Measurements from ENCODE around the gene EIF3F. TPM values are rescaled to one million over a fixed set of nuclear protein-coding genes. Genes with fewer than 3 reads are reported as not detected.

The EIF3F gene
- total RNA-seq, 1 donor from 2014 or later = 319 TPM

DNA sequence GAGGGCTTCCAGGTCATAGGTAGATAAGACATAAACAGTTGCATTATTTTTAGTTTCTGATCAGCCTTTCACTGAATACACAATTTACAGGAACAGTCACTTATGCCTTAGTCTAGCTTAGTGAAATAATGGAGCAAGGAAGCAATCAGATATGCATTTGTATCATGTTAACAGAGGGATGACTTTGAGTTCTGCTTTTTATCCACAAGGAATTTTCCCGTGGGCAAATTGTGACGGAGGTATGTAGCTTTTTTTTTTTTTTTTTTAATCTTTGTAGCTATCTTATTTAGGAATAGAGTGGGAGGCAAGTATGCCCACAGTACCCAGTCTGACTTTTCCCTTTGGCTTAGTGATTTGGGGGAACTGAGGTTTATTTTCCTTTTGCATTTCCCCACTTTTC lies 18.5 kb upstream of the EIF3F start:
- no peaks in the 10 kb centered on the region for H3K36me3 ChIP-seq
- no peak for DNase-seq (ENCODE audit: low spot score in 2 of 2)
- no peak overlapping the region for H3K4me3 ChIP-seq
- TF ChIP-seq, protein P1, sequence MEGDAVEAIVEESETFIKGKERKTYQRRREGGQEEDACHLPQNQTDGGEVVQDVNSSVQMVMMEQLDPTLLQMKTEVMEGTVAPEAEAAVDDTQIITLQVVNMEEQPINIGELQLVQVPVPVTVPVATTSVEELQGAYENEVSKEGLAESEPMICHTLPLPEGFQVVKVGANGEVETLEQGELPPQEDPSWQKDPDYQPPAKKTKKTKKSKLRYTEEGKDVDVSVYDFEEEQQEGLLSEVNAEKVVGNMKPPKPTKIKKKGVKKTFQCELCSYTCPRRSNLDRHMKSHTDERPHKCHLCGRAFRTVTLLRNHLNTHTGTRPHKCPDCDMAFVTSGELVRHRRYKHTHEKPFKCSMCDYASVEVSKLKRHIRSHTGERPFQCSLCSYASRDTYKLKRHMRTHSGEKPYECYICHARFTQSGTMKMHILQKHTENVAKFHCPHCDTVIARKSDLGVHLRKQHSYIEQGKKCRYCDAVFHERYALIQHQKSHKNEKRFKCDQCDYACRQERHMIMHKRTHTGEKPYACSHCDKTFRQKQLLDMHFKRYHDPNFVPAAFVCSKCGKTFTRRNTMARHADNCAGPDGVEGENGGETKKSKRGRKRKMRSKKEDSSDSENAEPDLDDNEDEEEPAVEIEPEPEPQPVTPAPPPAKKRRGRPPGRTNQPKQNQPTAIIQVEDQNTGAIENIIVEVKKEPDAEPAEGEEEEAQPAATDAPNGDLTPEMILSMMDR (IDR thresholded peaks at IDR 0.05) = no peak
- no peaks in the 10 kb centered on the region for H3K4me1 ChIP-seq
- H3K27me3 ChIP-seq = no peaks in the 10 kb centered on the region
- intact Hi-C loops (cut with DNase I) = no loop called here
- no peaks in the 10 kb centered on the region for H3K9me3 ChIP-seq
- no peak overlapping the region for H3K27ac ChIP-seq

DNA sequence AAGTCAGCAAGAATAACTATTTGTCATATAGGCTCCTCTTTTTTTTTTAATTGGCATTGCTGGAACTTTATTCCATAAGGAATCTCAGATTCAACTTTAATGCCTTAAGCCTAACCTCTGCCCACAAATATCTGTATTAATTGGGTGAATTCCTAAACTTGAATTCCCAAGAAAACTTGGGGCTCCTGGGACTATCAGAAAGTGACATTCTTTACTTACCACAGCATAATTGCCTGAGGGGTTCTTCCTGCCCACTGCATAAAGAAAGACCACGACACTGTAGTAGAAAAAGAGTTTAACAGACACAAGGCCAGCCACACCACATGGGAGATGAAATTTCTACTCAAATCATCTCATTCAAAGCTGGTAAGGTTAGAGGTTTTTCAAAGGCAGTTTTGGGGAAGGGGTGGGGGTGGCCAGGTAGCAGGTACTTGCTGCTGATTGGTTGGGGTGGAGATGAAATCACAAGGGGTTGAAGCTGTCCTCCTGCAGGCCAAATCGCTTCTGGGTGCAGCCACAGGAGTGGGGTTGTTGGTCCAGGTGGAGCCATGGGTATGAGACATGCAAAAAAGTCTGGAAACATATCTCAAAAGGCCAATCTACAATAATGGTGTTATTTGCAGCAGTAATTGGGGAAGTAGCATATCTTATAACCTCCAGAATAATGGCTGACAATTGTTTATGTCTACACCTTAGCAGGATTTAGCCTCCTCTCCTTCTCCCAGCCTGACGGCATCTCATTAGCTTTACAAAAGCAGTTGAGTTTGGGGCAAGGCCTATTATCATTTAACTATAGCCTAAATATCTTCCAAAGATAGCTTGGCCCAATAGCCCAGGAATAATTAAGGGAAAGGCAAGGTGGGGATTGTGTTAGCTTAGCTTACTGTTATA lies 17.1 kb upstream of the EIF3F start:
- no peak overlapping the region for H3K4me3 ChIP-seq
- intact Hi-C loops (cut with DNase I) = no loop called here
- H3K27ac ChIP-seq = no peak overlapping the region
- H3K27me3 ChIP-seq = no peaks in the 10 kb centered on the region
- no peaks in the 10 kb centered on the region for H3K36me3 ChIP-seq
- no peaks in the 10 kb centered on the region for H3K4me1 ChIP-seq
- TF ChIP-seq, protein P1 (IDR thresholded peaks at IDR 0.05) = no peak
- H3K9me3 ChIP-seq = no peaks in the 10 kb centered on the region
- no peak for DNase-seq (ENCODE audit: low spot score in 2 of 2)

DNA sequence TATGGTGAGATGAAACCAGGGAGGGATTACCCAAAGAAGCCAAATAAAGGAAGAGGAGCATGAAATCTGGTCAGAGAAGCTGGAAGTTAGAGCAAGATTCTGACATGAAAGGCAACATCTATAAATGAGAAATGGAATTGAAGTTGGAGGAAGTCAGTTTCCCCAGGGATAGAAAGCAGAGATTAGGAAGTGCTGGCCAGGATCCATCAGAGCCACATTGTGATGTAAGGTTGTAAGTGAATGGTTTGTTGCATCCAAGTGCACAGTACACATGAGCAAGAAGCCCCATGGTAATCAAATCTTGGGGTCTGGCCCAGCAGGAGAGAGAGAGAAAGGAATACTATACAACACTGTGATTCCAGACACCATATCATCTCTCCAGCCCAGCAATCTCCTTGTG lies 15.3 kb upstream of the EIF3F start:
- Histone ChIP-seq H3K9me3 (no peaks in the 10 kb centered on the region), H3K4me1 (no peaks in the 10 kb centered on the region), H3K36me3 (no peaks in the 10 kb centered on the region), H3K27me3 (no peaks in the 10 kb centered on the region), H3K4me3 (no peak overlapping the region), H3K27ac (no peak overlapping the region)
- TF ChIP-seq, protein P1 (IDR thresholded peaks at IDR 0.05) = no peak
- intact Hi-C loops (cut with DNase I) = no loop called here
- no peak for DNase-seq (ENCODE audit: low spot score in 2 of 2)

DNA sequence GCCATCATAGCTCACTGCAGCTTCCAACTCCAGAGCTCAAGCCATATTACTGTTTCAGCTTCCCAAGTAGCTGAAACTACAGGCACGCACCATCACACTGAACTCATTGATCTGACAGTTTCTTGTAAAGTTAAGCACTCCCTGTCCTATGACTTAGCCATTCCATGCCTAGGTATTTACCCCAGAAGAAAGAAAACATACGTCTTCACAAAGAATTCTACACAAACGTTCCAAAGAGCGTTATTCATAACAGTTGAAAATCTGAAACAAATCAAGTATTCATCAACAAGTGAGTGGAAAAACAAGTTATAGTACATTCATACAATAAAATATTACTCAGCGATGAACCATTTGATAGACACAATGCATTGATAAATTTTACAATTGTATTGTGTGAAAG lies 14.1 kb upstream of the EIF3F start:
- Histone ChIP-seq H3K9me3 (no peaks in the 10 kb centered on the region), H3K27ac (no peak overlapping the region), H3K4me1 (peaks cover 0 to 6% of the 10 kb centered on the region in 2 donors), H3K4me3 (no peak overlapping the region), H3K36me3 (no peaks in the 10 kb centered on the region), H3K27me3 (no peaks in the 10 kb centered on the region)
- no peak for DNase-seq (ENCODE audit: low spot score in 2 of 2)
- intact Hi-C loops (cut with DNase I) = no loop called here
- TF ChIP-seq, protein P1 (IDR thresholded peaks at IDR 0.05) = no peak

DNA sequence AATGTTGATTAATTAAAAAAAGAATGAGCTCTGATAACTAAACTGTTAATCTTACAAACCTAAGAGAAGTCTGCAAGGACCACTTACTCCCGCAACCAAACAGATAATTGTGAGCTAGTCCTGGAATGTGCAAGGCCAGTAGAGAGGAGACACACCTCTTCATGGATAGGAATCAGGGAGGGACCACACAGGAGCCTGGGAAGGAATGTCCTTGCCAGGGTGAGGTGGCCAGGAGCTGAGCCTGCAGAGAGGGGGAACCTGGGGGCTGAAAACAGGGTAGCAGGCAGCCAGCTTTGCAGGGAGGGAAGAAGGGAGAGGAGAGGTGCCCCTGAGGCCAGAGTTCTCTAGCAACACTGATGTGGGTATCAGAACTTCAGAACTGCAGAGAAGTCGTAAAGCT lies 12.5 kb upstream of the EIF3F start:
- Histone ChIP-seq H3K36me3 (no peaks in the 10 kb centered on the region), H3K4me1 (peaks cover 0 to 6% of the 10 kb centered on the region in 2 donors), H3K9me3 (no peaks in the 10 kb centered on the region), H3K27ac (no peak overlapping the region), H3K27me3 (no peaks in the 10 kb centered on the region), H3K4me3 (no peak overlapping the region)
- DNase-seq (ENCODE audit: low spot score in 2 of 2) = no peak
- intact Hi-C loops (cut with DNase I) = no loop called here
- TF ChIP-seq, protein P1 (IDR thresholded peaks at IDR 0.05) = no peak

Data from ascending aorta (tissue), 2 donors.